Measurements from ENCODE around the gene PADI4. TPM values are rescaled to one million over a fixed set of nuclear protein-coding genes. Genes with fewer than 3 reads are reported as not detected.

PADI4 gene
- total and polyA plus RNA-seq, 2 experiments from 2014 or later = not detected

GRCh38 chr1:17277511-17278159 lies 30.4 kb upstream of the PADI4 start:
- DNase-seq (ENCODE audit: low read depth in 1 of 2, low spot score in 1 of 2) = no peak
- H3K27me3 ChIP-seq = no peaks in the 10 kb centered on the region
- H3K36me3 ChIP-seq = no peaks in the 10 kb centered on the region
- no peak overlapping the region for H3K4me3 ChIP-seq
- no peak for TF ChIP-seq CTCF (IDR thresholded peaks at IDR 0.05; ENCODE audit: low read depth, low read length)
- H3K9me3 ChIP-seq (ENCODE audit: low read depth) = no peaks in the 10 kb centered on the region
- H3K27ac ChIP-seq = no peak overlapping the region
- H3K4me1 ChIP-seq (ENCODE audit: low read depth) = no peaks in the 10 kb centered on the region

GRCh38 chr1:17278996-17279830 lies 28.8 kb upstream of the PADI4 start:
- Histone ChIP-seq H3K4me3 (no peak overlapping the region), H3K4me1 (ENCODE audit: low read depth) (no peaks in the 10 kb centered on the region), H3K9me3 (ENCODE audit: low read depth) (no peaks in the 10 kb centered on the region), H3K27me3 (peaks cover 3% of the 10 kb centered on the region), H3K27ac (no peak overlapping the region), H3K36me3 (no peaks in the 10 kb centered on the region)
- no peak for TF ChIP-seq CTCF (IDR thresholded peaks at IDR 0.05; ENCODE audit: low read depth, low read length)
- no peak for DNase-seq (ENCODE audit: low read depth in 1 of 2, low spot score in 1 of 2)

DNA sequence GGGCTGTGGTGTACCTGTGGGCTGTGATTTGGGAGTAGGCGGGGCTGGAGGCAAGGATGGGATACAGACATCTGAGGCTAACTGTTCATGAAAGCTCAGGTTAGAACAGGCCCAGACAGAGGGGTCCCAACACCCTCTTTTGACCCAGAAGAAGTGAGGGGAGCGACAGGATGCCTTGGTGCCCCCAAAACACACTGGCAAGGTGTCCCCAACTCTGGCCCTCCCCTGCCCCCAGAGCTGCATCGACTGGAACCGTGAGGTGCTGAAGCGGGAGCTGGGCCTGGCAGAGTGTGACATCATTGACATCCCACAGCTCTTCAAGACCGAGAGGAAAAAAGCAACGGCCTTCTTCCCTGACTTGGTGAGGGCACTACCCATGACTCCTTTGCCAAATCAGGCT lies 27.6 kb upstream of the PADI4 start:
- DNase-seq (ENCODE audit: low read depth in 1 of 2, low spot score in 1 of 2) = no peak
- TF ChIP-seq CTCF (IDR thresholded peaks at IDR 0.05; ENCODE audit: low read depth, low read length) = no peak
- Histone ChIP-seq H3K9me3 (ENCODE audit: low read depth) (no peaks in the 10 kb centered on the region), H3K4me1 (ENCODE audit: low read depth) (no peaks in the 10 kb centered on the region), H3K27me3 (peaks cover 3% of the 10 kb centered on the region), H3K36me3 (no peaks in the 10 kb centered on the region), H3K27ac (no peak overlapping the region), H3K4me3 (no peak overlapping the region)

DNA sequence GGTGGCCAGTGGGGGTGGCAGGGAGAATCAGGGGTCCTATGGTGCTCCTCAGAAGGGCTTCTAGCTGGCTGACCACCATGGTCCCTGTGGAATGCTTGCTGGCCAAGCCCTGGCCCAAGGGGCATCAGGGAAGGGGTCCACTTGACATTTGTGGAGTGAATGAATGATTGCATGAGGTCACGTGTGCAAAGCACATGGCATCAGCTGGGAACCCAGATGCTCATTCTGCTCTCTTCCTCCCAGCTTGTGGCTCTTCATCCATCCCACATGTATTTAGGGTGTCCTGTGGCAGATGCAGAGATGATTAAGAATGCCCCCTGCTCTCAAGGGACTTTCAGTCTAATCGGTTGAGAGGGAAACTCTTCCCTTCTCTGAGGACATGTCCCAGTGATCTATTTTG lies 27.1 kb upstream of the PADI4 start:
- H3K4me1 ChIP-seq (ENCODE audit: low read depth) = no peaks in the 10 kb centered on the region
- H3K27ac ChIP-seq = no peak overlapping the region
- no peak overlapping the region for H3K4me3 ChIP-seq
- no peaks in the 10 kb centered on the region for H3K9me3 ChIP-seq (ENCODE audit: low read depth)
- peaks cover 3% of the 10 kb centered on the region for H3K27me3 ChIP-seq
- no peaks in the 10 kb centered on the region for H3K36me3 ChIP-seq
- no peak for DNase-seq (ENCODE audit: low read depth in 1 of 2, low spot score in 1 of 2)
- TF ChIP-seq CTCF (IDR thresholded peaks at IDR 0.05; ENCODE audit: low read depth, low read length) = no peak

GRCh38 chr1:17281775-17282181 lies 26.2 kb upstream of the PADI4 start:
- TF ChIP-seq CTCF (IDR thresholded peaks at IDR 0.05; ENCODE audit: low read depth, low read length) = no peak
- H3K4me1 ChIP-seq (ENCODE audit: low read depth) = no peaks in the 10 kb centered on the region
- H3K27me3 ChIP-seq = peaks cover 3% of the 10 kb centered on the region
- H3K27ac ChIP-seq = no peak overlapping the region
- no peaks in the 10 kb centered on the region for H3K36me3 ChIP-seq
- no peaks in the 10 kb centered on the region for H3K9me3 ChIP-seq (ENCODE audit: low read depth)
- DNase-seq (ENCODE audit: low read depth in 1 of 2, low spot score in 1 of 2) = no peak
- no peak overlapping the region for H3K4me3 ChIP-seq

Data from cardiac muscle cell (in vitro differentiated cells and primary cell).